HCEC 1CT (cell line): ENCODE data around the gene LTBP2.
A peak's percentile ranks its signal among the peaks of the same experiment; 100 is the strongest.

Experiments used
- DNase-seq: peaks from one replicate; pipeline ENCODE4 v3.0.0-alpha.2; 2017

Gene LTBP2

DNA sequence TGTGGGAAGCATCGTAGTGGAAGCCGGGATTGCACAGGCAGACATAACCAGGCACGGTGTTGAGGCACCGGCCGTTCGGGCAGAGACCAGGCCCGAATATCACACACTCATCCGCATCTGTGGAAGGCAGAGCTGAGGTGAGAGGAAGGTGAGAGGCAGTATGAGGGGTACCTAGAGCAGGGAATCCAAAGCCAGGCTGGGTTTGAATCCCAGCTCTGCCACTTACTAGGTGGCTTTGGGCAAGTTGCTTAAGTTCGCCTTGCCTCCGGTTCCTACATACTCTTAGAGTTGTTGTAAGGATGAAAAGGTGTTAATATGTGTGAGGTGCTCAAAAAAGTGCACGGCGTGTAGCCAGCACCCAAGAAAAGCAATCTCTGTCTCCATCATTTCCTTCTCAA, 108.1 kb downstream of the LTBP2 start:
- DNase-seq, result no peak

DNA sequence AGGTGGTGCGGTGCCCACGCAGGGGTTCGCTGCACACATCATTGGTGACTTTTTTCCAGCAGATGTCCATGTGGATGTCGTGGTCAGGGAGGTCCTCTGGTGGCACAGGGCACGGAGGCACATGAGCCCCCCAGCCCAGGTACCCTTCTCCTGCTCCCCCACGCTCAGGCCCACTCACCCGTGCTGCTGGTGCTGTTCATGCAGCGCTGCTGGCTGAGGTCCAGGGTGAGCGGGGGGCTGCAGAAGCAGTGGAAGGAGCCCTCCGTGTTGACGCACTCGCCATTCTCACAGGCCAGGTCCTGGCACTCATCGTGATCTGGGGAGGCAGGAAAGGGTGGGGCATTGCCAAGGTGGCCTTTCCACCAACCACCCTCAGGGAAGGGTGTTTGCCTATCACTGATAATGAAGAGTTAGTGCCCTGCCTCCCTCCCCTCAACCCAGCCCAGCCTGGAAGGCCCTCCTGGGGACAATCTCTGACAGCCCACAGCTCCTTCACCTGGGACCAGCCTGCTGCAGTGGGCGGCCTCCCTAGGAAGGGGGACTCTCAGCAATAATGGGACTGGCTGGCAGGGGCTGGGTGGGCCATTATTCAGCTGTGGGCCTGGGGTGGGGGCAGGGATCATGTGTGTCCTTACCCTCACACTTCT, 108.6 kb downstream of the LTBP2 start:
- DNase-seq, result no peak

DNA sequence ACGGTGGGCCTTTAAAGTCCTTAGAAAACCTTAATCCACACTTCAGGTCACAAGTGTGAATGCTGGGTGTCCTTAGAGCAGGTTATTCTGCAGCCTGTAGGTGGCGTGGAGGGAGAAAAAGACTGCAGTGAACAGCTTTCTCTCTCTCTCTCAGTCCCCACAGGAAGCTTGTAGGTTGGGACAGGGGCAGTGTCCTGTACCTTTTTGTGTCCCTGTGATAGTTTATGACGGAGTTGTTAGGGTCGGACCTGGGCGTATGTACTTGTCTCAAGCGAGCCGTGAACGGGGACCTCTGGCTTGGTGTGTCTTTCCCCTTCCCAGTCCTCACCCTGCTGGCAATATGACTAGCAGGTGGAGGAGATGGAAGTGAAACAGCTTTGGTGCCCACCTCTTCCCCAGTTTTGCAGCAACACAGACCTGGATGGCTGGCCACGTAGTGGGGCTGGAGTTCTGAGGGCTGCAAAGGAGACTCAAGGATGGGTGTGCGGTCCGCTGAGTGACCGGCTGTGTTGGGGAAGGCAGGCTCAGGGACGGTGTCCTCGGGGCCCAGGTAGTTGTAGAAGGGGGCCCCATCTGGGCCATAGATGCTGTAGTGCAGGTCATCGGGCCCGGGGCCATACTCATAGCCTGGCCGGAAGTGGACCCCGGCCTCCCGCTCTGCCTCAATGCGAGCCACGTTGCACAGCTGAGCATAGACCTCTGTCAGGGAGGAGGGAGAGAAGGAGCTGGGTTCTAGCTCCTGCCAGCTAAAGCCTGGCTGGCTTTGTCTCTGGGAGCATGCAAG, 109.6 kb downstream of the LTBP2 start:
- DNase-seq, result peak; percentile 48

DNA sequence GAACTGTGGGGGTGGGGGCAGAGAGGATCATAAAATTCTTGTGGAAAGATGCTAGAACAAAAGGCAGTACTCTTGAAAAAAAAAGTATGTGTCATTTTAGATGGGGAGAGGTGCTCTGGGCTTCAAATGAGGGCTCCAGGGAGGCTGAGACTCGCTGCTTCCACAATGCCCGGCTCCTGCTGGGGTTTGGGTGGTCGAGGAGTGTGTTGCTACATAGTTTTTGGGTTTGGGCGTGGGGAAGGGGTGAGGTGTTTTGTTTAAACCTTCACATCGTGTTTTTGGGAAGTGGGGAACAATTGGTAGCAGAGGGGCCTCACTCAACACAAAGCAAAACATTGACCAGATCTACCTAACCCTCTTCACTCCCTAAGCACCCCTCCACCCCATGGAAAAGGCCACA, 110.3 kb downstream of the LTBP2 start:
- no peak for DNase-seq

DNA sequence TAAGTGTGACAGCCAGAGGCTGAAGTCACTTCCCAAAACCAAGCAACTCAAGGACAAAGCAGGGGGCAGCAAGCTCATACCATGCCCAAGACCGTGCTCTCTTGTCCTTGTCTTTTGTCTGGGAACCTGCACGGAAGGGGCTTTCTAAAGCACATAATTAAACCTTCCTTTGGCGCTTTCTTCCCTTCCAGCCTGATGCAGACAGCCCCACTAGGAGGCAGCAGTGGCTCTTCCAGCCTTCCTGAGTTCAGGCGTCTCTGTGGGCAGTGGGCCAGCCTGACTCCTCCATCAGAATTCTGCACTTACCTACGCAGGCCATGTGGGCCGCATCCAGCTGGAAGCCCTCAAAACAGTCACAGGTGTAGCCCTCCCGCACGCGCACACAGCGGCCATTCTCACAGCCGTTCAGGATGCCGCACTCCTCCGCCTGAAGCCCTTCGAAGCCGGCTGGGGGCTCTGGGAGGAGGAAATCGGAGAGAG, 110.9 kb downstream of the LTBP2 start:
- peak; percentile 65 for DNase-seq

DNA sequence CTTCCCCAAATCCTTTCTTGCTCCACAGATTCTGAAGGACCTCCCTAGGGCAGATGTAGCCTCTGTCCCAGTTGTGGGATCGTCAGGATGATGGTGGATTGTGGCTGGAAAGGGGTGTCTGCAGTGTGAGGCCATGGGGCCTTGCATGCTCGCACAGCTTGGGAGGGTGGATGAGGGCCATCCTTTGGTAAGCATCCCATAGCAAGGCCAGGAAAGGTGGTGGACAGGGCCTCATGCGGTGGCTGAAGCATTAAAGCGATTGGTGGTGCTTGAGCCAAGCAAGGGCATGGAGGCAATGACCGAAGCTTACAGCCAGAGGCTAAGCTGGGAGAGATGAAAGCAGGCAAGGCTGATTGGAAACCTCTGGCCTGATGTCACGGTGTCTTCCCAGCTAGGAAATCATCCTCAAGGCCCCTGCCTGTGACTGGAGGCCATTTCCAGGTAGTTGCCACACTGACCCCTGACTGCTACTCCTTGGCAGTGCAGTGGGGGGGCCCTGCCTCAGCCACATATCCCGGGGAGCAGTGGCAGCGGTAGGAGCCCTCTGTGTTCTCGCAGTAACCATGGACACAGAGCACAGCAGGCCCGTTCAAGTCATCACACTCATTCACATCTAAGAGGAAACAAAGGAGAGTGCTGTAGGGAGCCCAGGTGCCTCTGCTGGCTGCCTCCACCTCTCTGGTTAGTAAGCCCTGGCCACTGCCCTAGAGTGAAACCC, 111.5 kb downstream of the LTBP2 start:
- DNase-seq, result no peak

DNA sequence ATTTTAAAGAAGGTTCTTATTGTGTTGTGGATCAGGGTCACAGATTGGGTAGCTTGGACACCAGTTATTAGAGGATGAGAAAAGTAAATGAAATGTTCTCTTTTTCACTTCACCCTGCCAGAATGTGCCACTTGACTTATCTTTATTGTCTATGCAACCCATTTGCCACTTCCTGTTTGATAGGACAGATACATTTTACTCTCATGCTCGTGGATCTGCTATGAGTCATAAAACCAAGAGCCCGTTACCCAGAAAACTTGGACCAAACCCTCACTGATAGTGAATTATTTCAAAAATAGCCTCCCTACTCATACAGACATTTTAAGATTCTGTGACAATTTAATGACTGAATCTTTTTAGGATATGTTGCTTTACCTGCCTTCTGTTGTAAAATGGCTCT, 116.7 kb downstream of the LTBP2 start:
- no peak for DNase-seq

DNA sequence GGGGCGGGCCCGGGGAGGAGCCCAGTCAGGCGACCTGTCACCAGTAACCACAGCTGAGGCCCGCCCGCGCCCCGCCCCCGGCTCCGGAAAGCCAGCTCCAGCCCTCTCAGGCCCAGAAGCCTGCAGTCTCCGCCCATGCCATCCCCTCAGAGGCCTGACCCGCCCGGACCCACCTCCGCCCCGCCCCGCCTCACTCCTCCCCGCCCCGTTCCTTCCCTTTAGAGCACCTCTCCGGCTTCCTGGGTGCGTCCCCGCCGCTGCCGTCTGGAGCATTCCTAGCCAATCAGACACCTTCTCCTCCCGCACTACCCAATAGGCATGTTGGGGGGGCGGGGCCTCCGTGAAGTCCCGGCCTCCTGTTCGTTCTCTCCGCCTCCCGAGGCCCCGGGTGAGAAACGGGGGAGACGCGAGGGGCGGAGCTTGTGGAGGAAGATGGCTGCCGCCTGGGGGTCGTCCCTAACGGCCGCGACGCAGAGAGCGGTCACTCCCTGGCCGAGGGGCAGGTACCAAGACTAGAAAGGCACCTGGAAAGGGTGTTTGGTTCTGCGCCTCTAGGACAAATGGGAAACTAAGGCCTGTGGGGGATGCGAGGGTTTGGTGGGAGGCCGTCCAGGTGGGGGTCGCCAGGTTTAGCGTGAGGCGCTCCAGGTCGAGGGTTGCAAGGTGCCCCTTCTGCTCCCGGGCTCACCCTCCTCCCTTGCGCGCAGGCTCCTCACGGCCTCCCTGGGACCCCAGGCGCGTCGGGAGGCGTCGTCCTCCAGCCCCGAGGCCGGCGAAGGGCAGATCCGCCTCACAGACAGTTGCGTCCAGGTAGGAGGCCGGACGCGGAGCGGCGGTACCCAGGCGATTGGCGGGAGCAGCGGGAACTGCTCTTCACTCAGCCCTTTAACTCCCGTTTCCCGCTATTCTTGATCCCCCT, 118.4 kb downstream of the LTBP2 start, which contains the start of gene ISCA2:
ISCA2 (plus strand) TSS at position 423 of the 919 bp plus-strand sequence; CDS start at position 433, 10 bp downstream.
- peak; percentile 100 for DNase-seq

DNA sequence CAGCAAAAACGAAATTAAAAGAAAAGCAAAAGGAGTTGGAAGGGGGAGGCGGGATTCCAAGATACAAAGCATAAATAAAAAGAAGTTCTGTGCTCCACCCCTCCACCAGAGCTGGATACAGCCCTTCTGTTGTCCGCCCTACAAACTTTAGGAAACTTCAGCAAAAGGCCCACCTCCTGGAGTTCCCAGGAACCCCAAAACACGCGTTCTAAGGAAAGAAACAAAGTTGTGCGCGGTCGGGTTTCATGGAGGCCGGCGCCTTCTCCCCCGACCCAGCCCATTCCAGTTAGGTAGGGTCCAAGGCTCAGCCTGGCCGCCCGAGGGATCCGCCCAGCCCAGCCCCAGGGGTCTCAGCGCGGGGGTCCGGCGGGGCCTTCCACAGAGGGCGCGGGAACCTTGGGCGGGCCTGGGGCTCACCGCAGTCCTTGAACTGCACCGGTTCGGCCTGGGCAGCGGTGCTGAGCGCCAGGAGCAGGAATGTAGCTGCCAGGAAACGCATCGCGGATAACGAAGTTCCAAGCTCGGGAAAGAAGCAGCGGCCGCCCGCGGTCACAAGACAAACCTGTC, 119.2 kb downstream of the LTBP2 start, which contains the start of gene NPC2:
NPC2 (minus strand) TSS at position 530 of the 567 bp plus-strand sequence; CDS start at position 499, 31 bp downstream.
- DNase-seq, result peak; percentile 21

DNA sequence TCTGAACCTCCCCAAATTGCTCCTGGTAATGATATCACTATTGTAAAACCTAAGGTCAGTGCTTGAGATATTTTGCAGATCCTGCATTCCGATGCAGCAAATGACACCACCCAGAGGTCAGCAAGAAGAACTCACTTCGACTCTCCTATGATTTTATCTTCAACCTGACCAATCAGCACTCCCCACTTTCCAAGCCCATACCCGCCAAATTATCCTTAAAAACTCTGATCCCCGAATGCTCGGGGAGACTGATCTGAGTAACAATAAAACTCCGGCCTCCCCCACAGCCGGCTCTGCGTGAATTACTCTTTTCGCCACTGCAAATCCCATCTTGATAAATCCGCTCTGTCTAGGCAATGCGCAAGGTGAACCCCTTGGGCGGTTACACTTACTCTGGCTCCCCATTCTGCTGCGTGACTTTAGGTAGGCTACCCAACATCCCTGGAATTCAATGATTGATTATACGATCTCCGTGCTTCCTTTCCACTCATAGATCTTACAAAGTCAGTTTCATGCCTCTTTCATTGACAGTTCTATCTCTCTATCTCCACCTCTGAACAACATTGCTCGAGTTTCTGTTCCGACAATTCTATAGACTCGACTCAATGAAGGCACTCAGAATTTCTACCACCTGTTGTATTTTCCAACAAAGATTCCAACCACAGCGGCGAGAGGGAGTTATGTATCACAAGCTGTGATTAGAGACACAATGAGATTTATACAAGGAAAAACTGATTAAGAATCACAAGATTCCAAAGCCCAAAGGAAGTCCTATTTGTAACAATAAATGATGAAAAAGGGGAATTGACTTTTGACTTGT, 119.9 kb downstream of the LTBP2 start:
- DNase-seq, result peak; percentile 53

DNA sequence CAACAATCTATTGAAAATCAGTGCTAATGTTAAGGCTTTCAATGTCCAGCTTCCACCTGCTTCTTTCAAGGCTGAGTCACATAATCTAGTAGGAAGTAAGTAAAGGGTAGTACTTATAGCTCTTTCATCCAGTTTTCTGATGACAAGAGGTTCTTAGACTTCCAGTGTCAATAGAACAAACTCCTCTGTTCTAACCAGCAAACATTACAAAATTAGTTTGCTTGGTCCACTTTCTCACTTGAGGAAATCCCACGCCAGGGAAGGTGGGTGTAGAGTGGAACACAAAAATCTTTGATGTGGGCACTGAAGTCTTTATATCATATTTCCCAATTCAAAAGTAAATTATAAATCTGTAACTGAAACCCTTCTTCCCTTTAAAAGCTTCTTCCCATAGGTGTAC, 121.6 kb downstream of the LTBP2 start:
- no peak for DNase-seq

DNA sequence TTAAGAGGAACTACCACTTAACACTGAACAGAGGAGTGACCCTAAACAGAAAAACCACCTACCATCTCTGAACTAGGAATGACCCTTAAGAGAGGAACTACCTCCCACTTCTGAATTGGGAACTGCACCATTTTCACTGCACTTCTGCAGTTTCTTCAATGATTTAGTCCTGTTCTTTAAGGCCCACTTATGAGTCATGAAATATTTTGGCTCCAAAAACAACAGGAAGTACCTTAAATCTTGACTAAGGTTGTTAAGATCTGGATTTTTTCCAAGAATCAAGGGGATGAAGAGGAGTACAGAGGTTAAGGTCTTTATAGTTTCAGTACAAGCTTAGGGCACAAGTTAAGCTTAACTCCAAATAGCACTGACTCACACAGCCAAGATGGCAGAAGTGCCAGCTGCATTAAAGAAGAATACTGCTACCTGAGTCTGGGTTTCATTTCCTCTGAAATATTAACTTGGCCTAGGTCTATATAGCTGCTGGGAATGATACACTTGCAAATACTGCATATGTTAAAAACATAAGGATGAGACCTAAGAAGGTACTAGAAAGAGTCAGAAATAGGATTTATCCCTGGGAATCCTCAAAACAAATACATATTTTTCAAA, 123.1 kb downstream of the LTBP2 start:
- peak; percentile 57 for DNase-seq

DNA sequence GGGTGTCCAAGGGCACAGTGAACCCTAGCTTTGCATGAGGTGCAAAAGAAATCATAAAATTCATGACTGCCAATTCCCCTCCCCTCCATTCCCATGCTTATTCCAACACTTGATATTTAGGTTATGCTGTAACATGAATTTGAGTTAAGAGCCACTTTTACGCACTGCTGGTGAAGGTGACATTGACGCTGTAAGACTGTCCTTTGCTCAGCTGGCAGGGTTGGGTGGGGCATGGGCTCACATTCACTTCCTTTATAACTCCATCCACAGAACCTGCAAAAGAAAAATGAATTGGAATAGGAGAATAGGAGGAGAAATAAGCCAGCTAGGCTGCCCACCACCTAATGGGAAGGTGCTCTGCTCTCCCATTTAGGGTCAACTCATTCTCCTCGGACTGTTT, 125.9 kb downstream of the LTBP2 start:
- no peak for DNase-seq

DNA sequence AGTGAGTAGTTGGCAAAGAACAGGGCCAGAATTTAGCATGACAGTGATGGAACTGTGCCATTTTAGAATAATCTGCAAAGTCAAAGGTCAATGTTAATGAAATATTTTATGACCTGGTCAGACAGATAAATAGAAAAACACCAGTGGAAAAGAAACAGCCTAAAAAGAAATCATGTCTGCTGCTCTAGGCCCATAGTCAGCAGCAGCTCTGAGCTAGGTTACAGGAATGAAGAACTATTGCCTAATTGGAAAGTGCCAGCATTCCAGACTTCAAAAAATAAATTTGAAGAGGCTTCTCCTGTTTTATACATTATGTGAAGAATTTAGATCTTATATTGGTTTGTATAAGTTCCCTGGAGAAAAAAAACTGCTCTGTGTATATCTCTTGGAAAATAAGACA, 128.7 kb downstream of the LTBP2 start:
- no peak for DNase-seq

DNA sequence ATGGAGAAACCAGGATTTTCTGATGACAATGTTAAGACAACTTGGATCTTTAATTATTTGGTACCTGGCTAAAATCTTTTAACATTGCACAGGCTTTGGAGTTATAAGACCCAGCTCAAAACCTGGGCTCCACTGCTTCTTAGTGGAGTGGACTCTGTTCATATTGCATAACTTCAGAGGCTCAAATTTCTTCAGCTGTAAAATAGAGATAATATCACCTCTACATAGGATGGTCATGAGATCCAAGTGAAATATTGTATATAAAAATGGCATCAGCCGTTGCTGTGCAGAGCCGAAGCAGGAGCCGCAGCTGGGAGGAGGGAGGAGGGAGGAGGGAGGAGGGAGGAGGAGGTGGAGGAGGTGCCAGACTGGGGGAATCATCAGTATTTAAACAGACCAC, 129.5 kb downstream of the LTBP2 start:
- DNase-seq, result no peak

DNA sequence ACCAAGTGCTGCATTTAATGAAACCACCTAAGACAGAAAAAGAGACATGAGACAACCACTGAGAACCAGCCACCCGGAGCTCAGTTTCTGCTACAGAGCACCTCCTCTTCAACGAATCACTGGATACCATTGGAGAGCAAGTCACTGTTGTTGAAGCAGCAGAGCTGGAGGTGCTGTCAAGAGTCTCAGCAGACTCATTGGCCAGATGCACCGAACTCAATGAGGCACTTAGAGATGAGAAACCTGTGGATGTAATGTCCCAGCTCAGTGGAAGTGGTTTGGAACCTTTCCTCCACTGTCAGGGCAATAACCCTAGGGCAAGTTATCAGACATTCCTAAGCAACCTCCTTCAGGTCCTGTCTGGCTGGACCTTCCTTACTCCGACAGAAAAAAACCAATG, 132.0 kb downstream of the LTBP2 start:
- no peak for DNase-seq

DNA sequence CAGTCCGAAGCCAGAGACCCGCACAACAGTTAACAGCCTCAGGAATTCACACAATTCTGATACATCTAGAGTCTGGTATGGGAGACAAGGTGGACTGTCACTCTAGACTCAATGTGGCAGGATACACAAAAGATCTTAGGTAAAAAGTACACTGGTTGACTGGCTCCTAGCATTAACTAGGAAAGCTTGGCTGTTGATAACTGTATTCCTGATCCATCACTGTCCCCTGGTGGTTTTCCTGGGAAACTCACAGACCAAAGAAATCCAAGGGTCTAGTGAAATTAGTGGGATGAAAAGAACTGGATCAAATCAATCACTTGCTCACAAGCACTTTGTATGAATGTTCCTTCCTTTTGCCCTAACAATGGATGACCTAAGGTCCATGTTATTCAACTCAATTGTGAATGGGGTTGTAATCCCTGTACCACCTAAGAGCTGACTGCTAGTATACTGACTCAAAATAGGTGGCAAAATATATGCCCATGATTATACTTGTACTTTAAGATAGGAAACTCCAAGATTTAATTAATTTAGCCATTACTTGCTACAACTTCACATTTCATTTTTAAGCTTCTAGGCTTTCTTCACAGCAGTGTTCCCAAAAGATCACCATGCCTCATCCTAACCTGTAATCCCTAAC, 132.9 kb downstream of the LTBP2 start:
- DNase-seq, result peak; percentile 34

DNA sequence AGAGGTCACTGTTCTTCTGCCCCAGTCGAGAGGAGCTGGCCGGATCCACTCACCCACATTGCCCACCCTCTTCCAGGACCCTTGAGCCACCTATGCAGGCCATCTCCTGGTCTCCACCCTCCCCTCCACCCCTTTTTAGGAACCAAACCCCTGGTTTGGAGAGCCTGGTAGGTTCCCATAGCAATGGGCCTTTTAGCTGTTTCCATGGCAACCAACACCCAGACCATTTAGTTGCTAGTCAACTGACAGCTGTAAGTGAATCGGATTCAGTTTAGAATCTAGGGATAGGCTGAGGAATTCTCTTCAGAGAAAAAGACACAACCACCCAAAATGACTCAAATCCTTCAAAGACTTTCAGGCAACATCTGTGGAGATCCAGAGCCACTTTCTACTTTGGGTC, 135.4 kb downstream of the LTBP2 start:
- DNase-seq, result no peak

DNA sequence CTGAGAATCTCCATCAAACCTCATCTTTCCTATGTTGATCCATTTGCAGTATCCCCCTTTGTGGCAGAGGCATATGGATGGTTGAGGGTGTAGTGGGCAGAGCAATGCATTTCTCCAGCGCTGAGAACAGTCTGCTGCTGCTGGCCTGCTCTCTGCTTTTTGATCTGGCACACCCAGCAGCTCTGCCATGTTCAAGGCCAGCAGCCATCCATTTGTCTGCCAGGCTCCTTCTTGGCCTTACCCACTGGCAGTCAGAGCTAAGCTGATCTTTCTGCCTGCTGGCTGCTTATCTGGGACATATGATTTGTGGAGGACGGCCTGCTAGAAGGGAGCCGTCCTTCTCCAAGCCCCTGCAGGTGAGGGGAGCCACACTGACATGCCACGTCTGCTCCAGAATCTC, 135.9 kb downstream of the LTBP2 start:
- DNase-seq, result no peak

DNA sequence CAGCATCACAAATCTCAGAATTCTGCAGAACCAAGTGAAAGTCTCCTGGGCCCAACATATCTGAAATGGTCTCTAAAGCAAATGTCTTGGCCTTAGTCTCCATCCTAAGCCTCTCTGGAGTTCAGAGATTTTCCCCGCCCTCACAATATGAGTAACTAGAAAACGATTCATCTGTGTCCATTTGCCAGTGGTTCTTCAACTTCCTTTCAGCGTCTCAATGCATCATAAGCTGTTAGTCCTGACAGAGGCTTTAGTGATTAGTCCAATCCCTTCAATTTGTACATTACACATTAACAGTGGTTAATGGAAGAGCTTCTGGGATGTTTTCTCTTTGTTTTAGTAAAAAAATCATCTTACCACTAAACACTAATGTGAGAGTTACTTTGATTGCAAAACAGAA, 136.4 kb downstream of the LTBP2 start:
- peak; percentile 76 for DNase-seq
